T-helper 2 cell treated with Interferon-gamma antibody and Interleukin-4, amounts not matched to agents 100 ng/mL and 5 ng/mL, for 36 hours (primary cell): ENCODE measurements around the gene IFI6. TPM values are rescaled to one million over a fixed set of nuclear protein-coding genes. Genes with fewer than 3 reads are reported as not detected.

Experiments
- intact Hi-C: fragments of 100-400 bp; cut with micrococcal nuclease; formaldehyde crosslinking; loops from one replicate; pipeline ENCODE4 v1.15.1; 2023
- total RNA-seq: library from RNA; stranded (reverse); gene quantifications from 2 replicates; pipeline ENCODE4 v1.2.3, GENCODE V29; 2022

IFI6 gene
- total RNA-seq, 1 donor from 2014 or later: 91.8 TPM

GRCh38 chr1:27676410-27676809, 4.4 kb upstream of the IFI6 start:
- intact Hi-C loops: no loop called here

- intact Hi-C loops: loop anchor here (1.0 to 5.0 kb wide), 4 partner anchors 53 to 350 kb away; partner anchors contain the start of genes FAM76A, PPP1R8, STX12 and TMEM222
Measured at GRCh38 chr1:27672750-27673112, 739 bp upstream of the IFI6 start.

GRCh38 chr1:27669876-27670275, 2.1 kb downstream of the IFI6 start:
- intact Hi-C loops: loop anchor here (5.0 kb wide), 1 partner anchor 348 kb away; the partner anchor contains the start of gene TMEM222

- intact Hi-C loops: no loop called here
Measured at GRCh38 chr1:27668808-27669723, 2.9 kb downstream of the IFI6 start.

- intact Hi-C loops: no loop called here
Measured at GRCh38 chr1:27668121-27668807, 3.7 kb downstream of the IFI6 start.

- intact Hi-C loops: no loop called here
Measured at GRCh38 chr1:27666791-27667254, 5.2 kb downstream of the IFI6 start.

- intact Hi-C loops: no loop called here
Measured at GRCh38 chr1:27666294-27666693, 5.7 kb downstream of the IFI6 start.

GRCh38 chr1:27665016-27665651, 6.9 kb downstream of the IFI6 start:
- intact Hi-C loops: no loop called here

GRCh38 chr1:27664291-27664690, 7.7 kb downstream of the IFI6 start:
- intact Hi-C loops: no loop called here

GRCh38 chr1:27662707-27663393, 9.1 kb downstream of the IFI6 start:
- intact Hi-C loops: loop anchor here (1.0 to 2.0 kb wide), 7 partner anchors 19 to 270 kb away; partner anchors contain the start of gene GPR3

GRCh38 chr1:27662261-27662660, 9.7 kb downstream of the IFI6 start:
- intact Hi-C loops: loop anchor here (1.0 to 2.0 kb wide), 4 partner anchors 43 to 269 kb away; partner anchors contain the start of gene GPR3

- intact Hi-C loops: loop anchor here (1.0 to 2.0 kb wide), 4 partner anchors 43 to 269 kb away; partner anchors contain the start of gene GPR3
Measured at GRCh38 chr1:27661412-27662075, 10.4 kb downstream of the IFI6 start.

GRCh38 chr1:27660300-27660835, 11.6 kb downstream of the IFI6 start:
- intact Hi-C loops: loop anchor here (1.0 kb wide), 1 partner anchor 27 kb away; no protein-coding TSS in a partner anchor

GRCh38 chr1:27659497-27660299, 12.3 kb downstream of the IFI6 start:
- intact Hi-C loops: loop anchor here (1.0 kb wide), 1 partner anchor 26 kb away; no protein-coding TSS in a partner anchor

- intact Hi-C loops: no loop called here
Measured at GRCh38 chr1:27658951-27659496, 13.0 kb downstream of the IFI6 start.

- intact Hi-C loops: no loop called here
Measured at GRCh38 chr1:27656157-27656893, 15.7 kb downstream of the IFI6 start.

- intact Hi-C loops: no loop called here
Measured at GRCh38 chr1:27655151-27655937, 16.6 kb downstream of the IFI6 start.
